ENCODE data around the gene ADAMTS9. TPM values are rescaled to one million over a fixed set of nuclear protein-coding genes. Genes with fewer than 3 reads are reported as not detected.

Gene ADAMTS9
- total RNA-seq, 1 experiment from 2014 or later, result 0.46 TPM

- H2BK12ac ChIP-seq (ENCODE audit: insufficient read length, low read depth, low read length), result no peak overlapping the region
- no peak overlapping the region for H3K4ac ChIP-seq (ENCODE audit: low read depth, low read length)
- no peak overlapping the region for H2BK120ac ChIP-seq (ENCODE audit: low read depth, low read length, poor library complexity, severe bottlenecking)
- H2BK5ac ChIP-seq (ENCODE audit: insufficient read length, low read length), result no peak overlapping the region
- H2BK20ac ChIP-seq (ENCODE audit: low read depth, low read length, poor library complexity, severe bottlenecking), result no peak overlapping the region
- H3K9ac ChIP-seq (ENCODE audit: extremely low read depth, insufficient read length, low read length), result no peak overlapping the region
- no peak for DNase-seq
- peaks cover 22 to 24% of the 10 kb centered on the region in 2 experiments for H3K4me1 Mint-ChIP-seq
- H3K18ac ChIP-seq (ENCODE audit: insufficient read length, low read depth, low read length), result no peak overlapping the region
- H3K4me3 Mint-ChIP-seq, result no peak overlapping the region
- H4K20me1 ChIP-seq (ENCODE audit: control insufficient read depth, insufficient read depth, insufficient read length), result no peaks in the 10 kb centered on the region
- H3K27ac Mint-ChIP-seq, result no peak overlapping the region
- peaks cover 9% of the 10 kb centered on the region; the same call in 1 of the 2 replicates for H3K27me3 Mint-ChIP-seq (ENCODE audit: low read depth)
- no peaks in the 10 kb centered on the region for H3K36me3 Mint-ChIP-seq (ENCODE audit: insufficient read depth in 1 of 3, low read depth in 3 of 3)
- H3K4me2 ChIP-seq (ENCODE audit: insufficient read depth, insufficient read length, low read length), result no peak overlapping the region
- no peak for TF ChIP-seq CTCF (conservative IDR thresholded peaks at IDR 0.05)
- no peak overlapping the region for H4K8ac ChIP-seq (replicated peaks; ENCODE audit: insufficient read length, low read depth, low read length)
- H3K4me1 ChIP-seq (ENCODE audit: insufficient read depth, low read length), result peaks cover 7% of the 10 kb centered on the region
- no peaks in the 10 kb centered on the region for H3K79me2 ChIP-seq (ENCODE audit: insufficient read depth, low read length)
- H2AK5ac ChIP-seq (ENCODE audit: insufficient read length, low read length), result no peak overlapping the region
- H3K79me1 ChIP-seq (ENCODE audit: insufficient read depth, low read depth, low read length, poor library complexity, severe bottlenecking), result no peaks in the 10 kb centered on the region
- H4K5ac ChIP-seq (ENCODE audit: insufficient read length, low read depth, low read length), result no peak overlapping the region
- no peak overlapping the region for H3K56ac ChIP-seq (ENCODE audit: insufficient read length, low read depth, low read length)
- H4K91ac ChIP-seq (ENCODE audit: insufficient read length, low read depth, low read length), result no peak overlapping the region
- H3K27me3 ChIP-seq (ENCODE audit: insufficient read depth, low read length), result no peaks in the 10 kb centered on the region
- no CpG with 5 or more reads among the region's 8 CpGs for WGBS (ENCODE audit: extremely low coverage, insufficient read length, low lambda C conversion rate)
- H2AFZ ChIP-seq (ENCODE audit: low read length), result no peak overlapping the region
- no peak overlapping the region for H3K14ac ChIP-seq (ENCODE audit: insufficient read depth, low read length)
- H3K23ac ChIP-seq (ENCODE audit: insufficient read length, low read depth, low read length), result no peak overlapping the region
- no peaks in the 10 kb centered on the region for H3K9me3 Mint-ChIP-seq
- no peaks in the 10 kb centered on the region for H3K9me3 ChIP-seq (ENCODE audit: control insufficient read depth, low read depth, low read length)
- H3K27ac ChIP-seq (ENCODE audit: insufficient read length, low read depth, low read length), result no peak overlapping the region
- no peak overlapping the region for H3T11ph ChIP-seq (ENCODE audit: low read length)
- H3K23me2 ChIP-seq (ENCODE audit: insufficient read length, low read depth, low read length, poor library complexity, severe bottlenecking), result no peaks in the 10 kb centered on the region
- no peak overlapping the region for H2BK15ac ChIP-seq (ENCODE audit: low read depth, low read length)
These were observed 41.2 kb upstream of the ADAMTS9 start for GRCh38 chr3:64728994-64729393.
